Heart left ventricle (tissue), 16 donors: Measurements from ENCODE around the gene ADAMTSL1. TPM values are rescaled to one million over a fixed set of nuclear protein-coding genes. Genes with fewer than 3 reads are reported as not detected.

Experiments used
- ATAC-seq, 4 donors: fragments of 200-7000 bp; cut with Tn5 transposase; one replicate each; pipeline ENCODE4 v1.9.1; 2020 to 2022; ENCODE audit warnings: moderate library complexity in 4 of 4, mild to moderate bottlenecking in 3 of 4, moderate number of reproducible peaks in 1 of 4
- DNase-seq, 5 donors: peaks; one replicate each; pipeline ENCODE4 v3.0.0-alpha.2; 2020
- H3K27ac ChIP-seq, 12 donors: fragments of 200-600 bp; sonication (generic) in 4 of 12; one replicate each; pipeline versions ENCODE4 v1.5.0 to v1.8.0; 2016 to 2022; ENCODE audit warnings: mild to moderate bottlenecking in 2 of 12
- H3K27me3 ChIP-seq, 9 donors: fragments of 200-600 bp; sonication (generic) in 2 of 9; one replicate each; pipeline versions ENCODE4 v1.5.1 to v1.8.0; 2016 to 2022; ENCODE audit warnings: mild to moderate bottlenecking in 3 of 9
- H3K36me3 ChIP-seq, 9 donors: fragments of 200-600 bp; sonication (generic) in 2 of 9; one replicate each; pipeline versions ENCODE4 v1.5.0 to v1.8.0; 2018 to 2022; ENCODE audit warnings: mild to moderate bottlenecking in 2 of 9
- H3K4me1 ChIP-seq, 12 donors: fragments of 200-600 bp; sonication (generic) in 4 of 12; one replicate each; pipeline versions ENCODE4 v1.5.0 to v1.8.0; 2016 to 2022; ENCODE audit warnings: mild to moderate bottlenecking in 3 of 12
- H3K4me3 ChIP-seq, 12 donors: fragments of 200-600 bp; sonication (generic) in 4 of 12; one replicate each; pipeline versions ENCODE4 v1.5.0 to v1.8.0; 2017 to 2022; ENCODE audit warnings: mild to moderate bottlenecking in 9 of 12, moderate library complexity in 4 of 12
- H3K9me3 ChIP-seq, 12 donors: fragments of 200-600 bp; sonication (generic) in 4 of 12; one replicate each; pipeline versions ENCODE4 v1.5.0 to v1.8.0; 2016 to 2022; ENCODE audit warnings: mild to moderate bottlenecking in 1 of 12
- POLR2A ChIP-seq, 2 donors: fragments of 450-650 bp; IDR thresholded peaks; one replicate each; pipeline ENCODE4 v1.6.1; 2017; ENCODE audit warnings: antibody characterized with exemption in 2 of 2, mild to moderate bottlenecking in 2 of 2, moderate library complexity in 2 of 2
- WGBS, 4 donors: extraction: QIAGEN DNeasy Blood & Tissue Kit in 2 of 4; methylation state at CpG; one replicate each; pipeline versions ENCODE4 v1.1.5 to v1.1.7; 2013 to 2018; 5-methylcytosine and 5-hydroxymethylcytosine counted together
- intact Hi-C, 10 donors: fragments of 100-400 bp; cut with DNase I; formaldehyde crosslinking; loops; one replicate each; pipeline versions ENCODE4 v1.11.1 to v1.14.2; 2022
- polyA plus RNA-seq, 2 donors: library from polyadenylated mRNA; stranded (reverse); fragments of 200-250 nt; gene quantifications; one replicate each; pipeline ENCODE4 v1.2.3, GENCODE V29; 2013
- total RNA-seq, 9 donors: library from RNA; depleted of rRNA in 2 of 9; stranded (reverse); fragments of >200 nt in 2 of 9; fragmentation: NEBNext Ultra II Directional in 3 of 9; extraction: Animal tissue kit (Norgen Biotek cat#: 25700) in 3 of 9; gene quantifications; one replicate each; pipeline versions ENCODE4 v1.1.0 to v1.2.4, GENCODE V29; 2016 to 2023
- TF ChIP-seq, protein P1 (sequence below), 12 donors: fragments of 200-600 bp; sonication (generic) in 4 of 12; IDR thresholded peaks; one replicate each; pipeline versions ENCODE4 v1.5.0 to v1.8.0; 2018 to 2022; ENCODE audit warnings: antibody characterized with exemption in 12 of 12, mild to moderate bottlenecking in 5 of 12
- donor health status: ischemic (EF 13 %, LVEDD 7.1; RV severe dilation, severe dysfunction).
- donor health status: healthy with polysubstance abuse.
- donor health status: DM: no; HTN: yes; CAD: no.
- donor health status: DM: no; HTN: no; CAD: no.
- donor health status: ischemic (EF 25% LVEDD 6.9; RV normal size, moderate dysfunction).
- donor health status: ischemic (EF 25% LVEDD 5.7; RV mildly dilated, moderate dysfunction).
- donor health status: healthy.
- donor health status: DM: yes; HTN: yes; CAD: no.
- donor health status: ischemic (EF 35%, LVEDD 5.7; RV mildly dilated, moderate dysfunction).
- donor health status: nonischemic (EF 11% LVEDD 7.7; RV severe dilation, severe dysfunction).
- donor health status: DM: yes; HTN: yes; CAD: no.
- donor health status: PGD.
- donor health status: ischemic (EF 29% LVEDD 5.4; RV normal size, mild dysfunction).
- donor health status: nonischemic (EF 23%, LVEDD 6.1; RV moderate dilation, normal function).

The ADAMTSL1 gene
- total and polyA plus RNA-seq, 11 donors: 0.46 to 4.7 (median 1.1) TPM

DNA sequence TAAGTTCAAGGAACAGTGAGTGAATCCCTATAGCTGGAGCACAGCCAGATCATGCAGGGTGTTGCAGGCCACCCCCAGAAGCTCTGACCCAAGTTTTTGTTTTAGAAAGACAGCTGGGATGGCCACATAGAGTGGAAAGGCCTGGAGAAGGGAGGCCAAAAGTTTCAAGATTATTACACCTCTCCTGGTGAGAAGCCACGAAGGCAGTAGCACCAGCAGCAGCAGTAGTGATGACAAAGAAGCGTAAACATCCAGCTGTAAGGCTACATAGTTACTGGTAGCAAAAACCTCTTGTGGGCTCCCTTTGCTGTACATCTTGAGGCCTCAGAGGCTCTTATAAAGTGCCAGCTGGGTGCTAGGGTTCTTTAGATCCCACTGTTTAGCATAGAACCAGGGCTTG lies 11.8 kb downstream of the ADAMTSL1 start:
- TF ChIP-seq, protein P1, sequence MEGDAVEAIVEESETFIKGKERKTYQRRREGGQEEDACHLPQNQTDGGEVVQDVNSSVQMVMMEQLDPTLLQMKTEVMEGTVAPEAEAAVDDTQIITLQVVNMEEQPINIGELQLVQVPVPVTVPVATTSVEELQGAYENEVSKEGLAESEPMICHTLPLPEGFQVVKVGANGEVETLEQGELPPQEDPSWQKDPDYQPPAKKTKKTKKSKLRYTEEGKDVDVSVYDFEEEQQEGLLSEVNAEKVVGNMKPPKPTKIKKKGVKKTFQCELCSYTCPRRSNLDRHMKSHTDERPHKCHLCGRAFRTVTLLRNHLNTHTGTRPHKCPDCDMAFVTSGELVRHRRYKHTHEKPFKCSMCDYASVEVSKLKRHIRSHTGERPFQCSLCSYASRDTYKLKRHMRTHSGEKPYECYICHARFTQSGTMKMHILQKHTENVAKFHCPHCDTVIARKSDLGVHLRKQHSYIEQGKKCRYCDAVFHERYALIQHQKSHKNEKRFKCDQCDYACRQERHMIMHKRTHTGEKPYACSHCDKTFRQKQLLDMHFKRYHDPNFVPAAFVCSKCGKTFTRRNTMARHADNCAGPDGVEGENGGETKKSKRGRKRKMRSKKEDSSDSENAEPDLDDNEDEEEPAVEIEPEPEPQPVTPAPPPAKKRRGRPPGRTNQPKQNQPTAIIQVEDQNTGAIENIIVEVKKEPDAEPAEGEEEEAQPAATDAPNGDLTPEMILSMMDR (IDR thresholded peaks at IDR 0.05): no peak
- TF ChIP-seq POLR2A (IDR thresholded peaks at IDR 0.05): no peak
- ATAC-seq: no peak
- Histone ChIP-seq H3K4me1 (peaks cover 0 to 4% (median 0%) of the 10 kb centered on the region in 12 donors), H3K9me3 (no peaks in the 10 kb centered on the region), H3K27me3 (no peaks in the 10 kb centered on the region), H3K4me3 (no peak overlapping the region), H3K36me3 (no peaks in the 10 kb centered on the region), H3K27ac (no peak overlapping the region)
- intact Hi-C loops: no loop called here
- no peak for DNase-seq
- 78 to 91% (median 80%) methylated on average over 2 of the region's 2 CpGs for WGBS, 4 donors

DNA sequence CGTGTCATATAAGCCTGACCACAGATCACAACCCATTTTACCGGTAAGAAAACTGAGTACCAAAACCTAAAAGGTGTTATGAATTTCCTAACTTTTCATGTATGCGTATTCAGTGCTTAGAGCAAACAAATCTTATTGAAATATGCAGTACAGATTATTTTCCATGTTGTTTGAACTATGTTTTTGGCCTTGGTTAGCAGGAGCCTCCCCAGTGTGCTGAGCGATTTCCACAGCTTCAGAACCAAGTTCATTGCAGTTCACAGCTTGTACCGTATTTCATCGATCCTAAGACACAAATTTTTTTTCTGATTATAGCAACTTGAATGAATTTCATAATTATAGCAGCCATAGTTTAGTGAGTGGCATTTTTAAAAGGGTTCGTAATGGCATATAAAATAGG lies 13.7 kb downstream of the ADAMTSL1 start:
- Histone ChIP-seq H3K27me3 (no peaks in the 10 kb centered on the region), H3K27ac (no peak overlapping the region), H3K4me3 (no peak overlapping the region), H3K9me3 (no peaks in the 10 kb centered on the region), H3K36me3 (no peaks in the 10 kb centered on the region), H3K4me1 (peaks cover 0 to 20% (median 1%) of the 10 kb centered on the region in 12 donors)
- no peak for TF ChIP-seq POLR2A (IDR thresholded peaks at IDR 0.05)
- TF ChIP-seq, protein P1 (IDR thresholded peaks at IDR 0.05): no peak
- intact Hi-C loops: no loop called here
- 92 to 95% (median 94%) methylated on average over 7 of the region's 7 CpGs for WGBS, 4 donors
- ATAC-seq (no peak), DNase-seq (no peak)

GRCh38 chr9:18488886-18489285 lies 14.9 kb downstream of the ADAMTSL1 start:
- Histone ChIP-seq H3K4me1 (peaks cover 0 to 27% (median 1%) of the 10 kb centered on the region in 12 donors), H3K27me3 (no peaks in the 10 kb centered on the region), H3K4me3 (no peak overlapping the region), H3K36me3 (no peaks in the 10 kb centered on the region), H3K27ac (no peak overlapping the region), H3K9me3 (no peaks in the 10 kb centered on the region)
- ATAC-seq (no peak), DNase-seq (no peak)
- 85 to 97% (median 91%) methylated on average over 2 of the region's 2 CpGs for WGBS, 4 donors
- intact Hi-C loops: no loop called here
- no peak for TF ChIP-seq POLR2A (IDR thresholded peaks at IDR 0.05)
- TF ChIP-seq, protein P1 (IDR thresholded peaks at IDR 0.05): no peak

DNA sequence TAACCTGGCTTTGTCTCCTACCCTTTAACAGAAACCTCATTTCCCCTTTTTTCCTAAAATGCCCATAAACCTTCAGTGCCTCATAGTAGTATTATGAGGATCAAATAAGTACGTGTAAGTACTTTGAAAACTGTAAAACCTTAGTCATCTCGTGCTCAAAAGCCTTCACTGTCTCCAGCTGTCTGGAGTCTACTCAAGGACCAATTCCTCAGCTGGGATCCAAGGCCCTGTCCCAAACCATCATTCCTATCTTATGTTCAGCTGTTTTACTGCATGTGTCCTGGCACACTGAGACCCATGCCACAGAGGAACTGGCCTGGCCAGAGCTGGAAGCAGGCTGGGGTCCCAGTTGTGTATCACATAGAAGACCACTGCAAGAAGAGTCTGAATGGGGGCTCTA lies 15.9 kb downstream of the ADAMTSL1 start:
- WGBS, 4 donors: 77 to 85% (median 84%) methylated on average over 2 of the region's 2 CpGs
- Histone ChIP-seq H3K4me1 (peaks cover 0 to 27% (median 1%) of the 10 kb centered on the region in 12 donors), H3K4me3 (no peak overlapping the region), H3K27ac (peak overlapping the region in 3 of 12 donors; percentile 2 to 63 (median 55)), H3K27me3 (no peaks in the 10 kb centered on the region), H3K9me3 (no peaks in the 10 kb centered on the region), H3K36me3 (no peaks in the 10 kb centered on the region)
- intact Hi-C loops: loop anchor here in 1 of 10 donors (10.0 kb wide), 1 partner anchor 85 kb away; no protein-coding TSS in a partner anchor
- TF ChIP-seq POLR2A (IDR thresholded peaks at IDR 0.05): no peak
- TF ChIP-seq, protein P1 (IDR thresholded peaks at IDR 0.05): no peak
- ATAC-seq: peak in 1 of 4 donors; percentile 10
- DNase-seq: no peak
